ENCODE results near the gene ANO6. TPM values are rescaled to one million over a fixed set of nuclear protein-coding genes. Genes with fewer than 3 reads are reported as not detected.

ANO6 gene
- total and polyA plus RNA-seq, 2 donors (not counting 1 experiment from before 2014, with no cell fraction given): 6.6 to 19.5 TPM

GRCh38 chr12:45354399-45354798 lies 138.5 kb downstream of the ANO6 start:
- Mint-ChIP-seq H3K27me3 (no peaks in the 10 kb centered on the region), H3K4me3 (no peak overlapping the region), H3K9me3 (ENCODE audit: insufficient read depth) (no peaks in the 10 kb centered on the region), H3K27ac (no peak overlapping the region), H3K4me1 (no peaks in the 10 kb centered on the region)
- H3K9me3 ChIP-seq (ENCODE audit: control extremely low read depth in 1 of 3, control insufficient read depth in 2 of 3, insufficient read depth in 1 of 3, low read length in 2 of 3): peaks cover 0 to 9% (median 0%) of the 10 kb centered on the region in 3 donors
- no peaks in the 10 kb centered on the region for H4K20me1 ChIP-seq (ENCODE audit: control insufficient read depth, insufficient read depth, low read length, poor library complexity, severe bottlenecking)
- TF ChIP-seq CTCF (IDR thresholded peaks at IDR 0.05) (no peak), EZH2 (IDR thresholded peaks at IDR 0.05; ENCODE audit: borderline replicate concordance, insufficient read depth, low read depth, low read length, poor library complexity, severe bottlenecking) (no peak)
- H3K36me3 ChIP-seq (replicated peaks in 1 of 2; ENCODE audit: control extremely low read depth in 1 of 2, control insufficient read depth in 1 of 2, extremely low read depth in 1 of 2, insufficient read depth in 2 of 2, low read length in 1 of 2): peaks cover 9 to 22% of the 10 kb centered on the region in 2 experiments
- no peaks in the 10 kb centered on the region for H3K79me2 ChIP-seq (ENCODE audit: control insufficient read depth, insufficient read depth, low read length)
- H3K4me2 ChIP-seq (replicated peaks; ENCODE audit: low read depth, low read length, poor library complexity, severe bottlenecking): no peak overlapping the region
- H3K4me3 ChIP-seq (ENCODE audit: control extremely low read depth in 1 of 5, extremely low read depth in 1 of 5, insufficient read depth in 1 of 5, low read depth in 2 of 5, low read length in 4 of 5): no peak overlapping the region
- ATAC-seq (ENCODE audit: low read depth) (no peak), DNase-seq (no peak)
- intact Hi-C loops (cut with micrococcal nuclease): no loop called here
- H2AFZ ChIP-seq (ENCODE audit: insufficient read depth, low read depth, low read length, poor library complexity, severe bottlenecking): no peak overlapping the region
- no peak overlapping the region for H3K27ac ChIP-seq (ENCODE audit: low read length in 2 of 2)
- no peaks in the 10 kb centered on the region for H3K27me3 ChIP-seq (replicated peaks in 1 of 4; ENCODE audit: control extremely low read depth in 1 of 4, control insufficient read depth in 3 of 4, insufficient read depth in 4 of 4, low read length in 3 of 4)
- ChIA-PET CTCF (interaction anchor here (1.8 kb wide), 1 partner anchor 19 kb away, joined by 5 read pairs; no protein-coding TSS in a partner anchor), POLR2A (no interaction called here)
- H3K9ac ChIP-seq (ENCODE audit: low read length): no peak overlapping the region
- H3K4me1 ChIP-seq (ENCODE audit: control insufficient read depth in 2 of 2, insufficient read depth in 2 of 2, low read length in 2 of 2): no peaks in the 10 kb centered on the region

GRCh38 chr12:45355730-45356129 lies 139.8 kb downstream of the ANO6 start:
- Histone ChIP-seq H3K4me3 (ENCODE audit: control extremely low read depth in 1 of 5, extremely low read depth in 1 of 5, insufficient read depth in 1 of 5, low read depth in 2 of 5, low read length in 4 of 5) (no peak overlapping the region), H3K4me2 (replicated peaks; ENCODE audit: low read depth, low read length, poor library complexity, severe bottlenecking) (no peak overlapping the region), H2AFZ (ENCODE audit: insufficient read depth, low read depth, low read length, poor library complexity, severe bottlenecking) (no peak overlapping the region), H4K20me1 (ENCODE audit: control insufficient read depth, insufficient read depth, low read length, poor library complexity, severe bottlenecking) (no peaks in the 10 kb centered on the region), H3K4me1 (ENCODE audit: control insufficient read depth in 2 of 2, insufficient read depth in 2 of 2, low read length in 2 of 2) (no peaks in the 10 kb centered on the region), H3K9ac (ENCODE audit: low read length) (no peak overlapping the region), H3K9me3 (ENCODE audit: control extremely low read depth in 1 of 3, control insufficient read depth in 2 of 3, insufficient read depth in 1 of 3, low read length in 2 of 3) (peaks cover 0 to 1% (median under 1%) of the 10 kb centered on the region in 3 donors), H3K27me3 (replicated peaks in 1 of 4; ENCODE audit: control extremely low read depth in 1 of 4, control insufficient read depth in 3 of 4, insufficient read depth in 4 of 4, low read length in 3 of 4) (no peaks in the 10 kb centered on the region), H3K27ac (ENCODE audit: low read length in 2 of 2) (no peak overlapping the region), H3K36me3 (replicated peaks in 1 of 2; ENCODE audit: control extremely low read depth in 1 of 2, control insufficient read depth in 1 of 2, extremely low read depth in 1 of 2, insufficient read depth in 2 of 2, low read length in 1 of 2) (peaks cover 14 to 15% of the 10 kb centered on the region in 2 experiments), H3K79me2 (ENCODE audit: control insufficient read depth, insufficient read depth, low read length) (no peaks in the 10 kb centered on the region)
- Mint-ChIP-seq H3K4me3 (no peak overlapping the region), H3K9me3 (ENCODE audit: insufficient read depth) (no peaks in the 10 kb centered on the region), H3K27me3 (no peaks in the 10 kb centered on the region), H3K4me1 (no peaks in the 10 kb centered on the region), H3K27ac (no peak overlapping the region)
- intact Hi-C loops (cut with micrococcal nuclease): no loop called here
- ChIA-PET CTCF (interaction anchor here (1.0 to 1.8 kb wide), 3 partner anchors 16 to 100 kb away, joined by 3 to 5 read pairs (median 3); no protein-coding TSS in a partner anchor), POLR2A (no interaction called here)
- no peak for DNase-seq
- 97% methylated on average over 3 of the region's 3 CpGs for WGBS (ENCODE audit: insufficient coverage)
- ATAC-seq (ENCODE audit: low read depth): no peak
- TF ChIP-seq CTCF (IDR thresholded peaks at IDR 0.05) (no peak), EZH2 (IDR thresholded peaks at IDR 0.05; ENCODE audit: borderline replicate concordance, insufficient read depth, low read depth, low read length, poor library complexity, severe bottlenecking) (no peak)

All from B cell (primary cell).